GM12878 (cell line): Measurements from ENCODE around the gene CNTD1. TPM values are rescaled to one million over a fixed set of nuclear protein-coding genes. Genes with fewer than 3 reads are reported as not detected.

Experiments
- ATF2 ChIP-seq: IDR thresholded peaks from 2 replicates; pipeline ENCODE4 v1.6.1; 2012; ENCODE audit warnings: low read length, inconsistent platforms
- CEBPB ChIP-seq, 2 experiments: fragments of 150-350 bp in 1 of 2; IDR thresholded peaks; 2 replicates each; pipeline ENCODE4 v1.6.1; 2012 to 2014; ENCODE audit warnings: low read depth in 2 of 2, low read length in 2 of 2, borderline replicate concordance in 1 of 2, inconsistent platforms in 1 of 2
- CREB1 ChIP-seq: IDR thresholded peaks from 2 replicates; pipeline ENCODE4 v1.6.1; 2012; ENCODE audit warnings: low read depth, mild to moderate bottlenecking, inconsistent platforms
- CTCF ChIP-seq, 3 experiments: IDR thresholded peaks in 2 of 3; conservative IDR thresholded peaks in 1 of 3; 2 replicates each; pipeline ENCODE4 v1.5.1; 2011; ENCODE audit warnings: low read depth in 3 of 3, low read length in 3 of 3, mild to moderate bottlenecking in 3 of 3, control low read depth in 2 of 3, moderate library complexity in 2 of 3, inconsistent platforms in 1 of 3, mixed read lengths in 1 of 3; ENCODE audit not compliant: control insufficient read depth in 2 of 3, insufficient read depth in 1 of 3; ENCODE audit errors: extremely low read depth in 1 of 3
- E2F4 ChIP-seq: IDR thresholded peaks from 2 replicates; pipeline ENCODE4 v1.6.1; 2012; ENCODE audit warnings: low read depth, low read length, improper control_type of control experiment
- EGR1 ChIP-seq, 2 experiments: IDR thresholded peaks; 1 replicate in 1 of 2; 2 replicates in 1 of 2; pipeline ENCODE4 v1.6.1; 2011 to 2012; ENCODE audit warnings: low read depth in 2 of 2, low read length in 2 of 2, borderline replicate concordance in 1 of 2, mild to moderate bottlenecking in 1 of 2, moderate library complexity in 1 of 2
- FOXK2 ChIP-seq: fragments of 450-650 bp; IDR thresholded peaks from 2 replicates; pipeline ENCODE4 v1.6.1; 2017; ENCODE audit warnings: mild to moderate bottlenecking, moderate library complexity
- GABPA ChIP-seq: IDR thresholded peaks from 2 replicates; pipeline ENCODE4 v1.6.1; 2014; ENCODE audit warnings: antibody characterized with exemption, low read depth, mild to moderate bottlenecking, inconsistent platforms
- MLLT1 ChIP-seq: fragments of 450-650 bp; IDR thresholded peaks from 2 replicates; pipeline ENCODE4 v1.6.1; 2016; ENCODE audit warnings: mild to moderate bottlenecking
- MTA3 ChIP-seq: IDR thresholded peaks from 2 replicates; pipeline ENCODE4 v1.6.1; 2012; ENCODE audit warnings: low read length, inconsistent platforms, borderline replicate concordance
- NFYA ChIP-seq: IDR thresholded peaks from 2 replicates; pipeline ENCODE4 v1.6.1; 2011; ENCODE audit warnings: low read depth, mild to moderate bottlenecking, low read length, improper control_type of control experiment, borderline replicate concordance
- POLR2AphosphoS5 ChIP-seq: IDR thresholded peaks from 2 replicates; pipeline ENCODE4 v1.6.1; 2011; ENCODE audit warnings: mild to moderate bottlenecking, low read length, inconsistent platforms
- RB1 ChIP-seq: fragments of 450-650 bp; formaldehyde crosslinking; IDR thresholded peaks from 2 replicates; pipeline ENCODE4 v1.6.1; 2017; ENCODE audit warnings: mild to moderate bottlenecking, borderline replicate concordance
- ZNF217 ChIP-seq: fragments of 450-650 bp; IDR thresholded peaks from 2 replicates; pipeline ENCODE4 v1.6.1; 2017; ENCODE audit warnings: antibody characterized with exemption, mild to moderate bottlenecking
- ZNF622 ChIP-seq: fragments of 450-650 bp; IDR thresholded peaks from 2 replicates; pipeline ENCODE4 v1.6.1; 2017; ENCODE audit warnings: mild to moderate bottlenecking, inconsistent platforms
- polyA plus RNA-seq, 11 experiments: library from polyadenylated mRNA; depleted of rRNA in 4 of 11; unstranded in 6 of 11; stranded (reverse) in 5 of 11; fragments of >200 nt; fragmentation: Nextera tagmentation in 4 of 11; fragmentation: Illumina TruSeq in 1 of 11; extraction: Ambion mirVana in 4 of 11; extraction: Trizol in 1 of 11; gene quantifications; 1 replicate in 1 of 11; 2 replicates in 10 of 11; pipeline versions ENCODE4 v1.2.1 to v1.2.3, GENCODE V29; 2011 to 2016; ENCODE audit warnings: inconsistent platforms in 2 of 11, missing spikeins in 2 of 11, low read depth in 1 of 11
- total RNA-seq, 4 experiments: library from RNA; depleted of rRNA in 3 of 4; stranded (reverse); fragments of >200 nt in 3 of 4; fragmentation: Illumina TruSeq in 1 of 4; extraction: Trizol in 1 of 4; gene quantifications; 2 replicates each; pipeline versions ENCODE4 v1.2.1 to v1.2.3, GENCODE V29; 2013 to 2021
- TF ChIP-seq, protein P1 (sequence below): fragments of 450-650 bp; IDR thresholded peaks from 2 replicates; pipeline ENCODE4 v1.6.1; 2017; ENCODE audit warnings: mild to moderate bottlenecking, moderate library complexity
- TF ChIP-seq, protein P2 (sequence below): IDR thresholded peaks from 2 replicates; pipeline ENCODE4 v1.6.1; 2012; ENCODE audit warnings: low read depth, low read length, improper control_type of control experiment

The CNTD1 gene
- total and polyA plus RNA-seq, 10 of the 15 experiments (the other 5 are each of a cell fraction or from before 2014, with no cell fraction given): 0.06 to 1.5 (median 1.1) TPM; not detected in 4

DNA sequence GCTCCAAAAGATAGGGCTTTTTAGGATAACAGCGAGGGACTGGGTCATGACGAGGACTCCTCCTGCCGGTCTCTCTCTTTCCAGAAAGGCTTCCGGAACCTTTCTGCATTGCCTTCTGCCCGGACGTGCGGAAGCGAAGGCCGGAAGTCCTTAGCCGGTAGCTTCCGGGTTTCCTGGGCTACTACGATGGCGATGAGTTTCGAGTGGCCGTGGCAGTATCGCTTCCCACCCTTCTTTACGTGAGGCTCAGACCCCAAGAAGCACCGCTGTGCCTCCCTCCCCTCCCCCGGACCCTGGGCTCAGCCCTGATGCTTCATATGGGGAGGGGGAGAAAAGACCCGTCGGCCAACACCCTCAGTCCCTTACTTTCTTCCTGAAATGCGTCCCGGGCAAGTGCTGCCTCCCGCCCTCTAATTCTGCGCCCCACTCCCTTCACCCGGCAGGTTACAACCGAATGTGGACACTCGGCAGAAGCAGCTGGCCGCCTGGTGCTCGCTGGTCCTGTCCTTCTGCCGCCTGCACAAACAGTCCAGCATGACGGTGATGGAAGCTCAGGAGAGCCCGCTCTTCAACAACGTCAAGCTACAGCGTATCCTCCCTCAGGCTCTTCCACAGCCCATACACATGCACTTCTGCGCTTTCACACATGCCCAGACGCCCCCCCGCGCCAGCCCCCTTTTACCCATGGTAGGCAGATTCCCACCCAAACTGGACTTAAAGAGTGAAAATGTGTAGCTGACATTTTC lies 25.2 kb upstream of the CNTD1 start, which contains the start of gene VPS25 (continued):
- TF ChIP-seq, protein P1, sequence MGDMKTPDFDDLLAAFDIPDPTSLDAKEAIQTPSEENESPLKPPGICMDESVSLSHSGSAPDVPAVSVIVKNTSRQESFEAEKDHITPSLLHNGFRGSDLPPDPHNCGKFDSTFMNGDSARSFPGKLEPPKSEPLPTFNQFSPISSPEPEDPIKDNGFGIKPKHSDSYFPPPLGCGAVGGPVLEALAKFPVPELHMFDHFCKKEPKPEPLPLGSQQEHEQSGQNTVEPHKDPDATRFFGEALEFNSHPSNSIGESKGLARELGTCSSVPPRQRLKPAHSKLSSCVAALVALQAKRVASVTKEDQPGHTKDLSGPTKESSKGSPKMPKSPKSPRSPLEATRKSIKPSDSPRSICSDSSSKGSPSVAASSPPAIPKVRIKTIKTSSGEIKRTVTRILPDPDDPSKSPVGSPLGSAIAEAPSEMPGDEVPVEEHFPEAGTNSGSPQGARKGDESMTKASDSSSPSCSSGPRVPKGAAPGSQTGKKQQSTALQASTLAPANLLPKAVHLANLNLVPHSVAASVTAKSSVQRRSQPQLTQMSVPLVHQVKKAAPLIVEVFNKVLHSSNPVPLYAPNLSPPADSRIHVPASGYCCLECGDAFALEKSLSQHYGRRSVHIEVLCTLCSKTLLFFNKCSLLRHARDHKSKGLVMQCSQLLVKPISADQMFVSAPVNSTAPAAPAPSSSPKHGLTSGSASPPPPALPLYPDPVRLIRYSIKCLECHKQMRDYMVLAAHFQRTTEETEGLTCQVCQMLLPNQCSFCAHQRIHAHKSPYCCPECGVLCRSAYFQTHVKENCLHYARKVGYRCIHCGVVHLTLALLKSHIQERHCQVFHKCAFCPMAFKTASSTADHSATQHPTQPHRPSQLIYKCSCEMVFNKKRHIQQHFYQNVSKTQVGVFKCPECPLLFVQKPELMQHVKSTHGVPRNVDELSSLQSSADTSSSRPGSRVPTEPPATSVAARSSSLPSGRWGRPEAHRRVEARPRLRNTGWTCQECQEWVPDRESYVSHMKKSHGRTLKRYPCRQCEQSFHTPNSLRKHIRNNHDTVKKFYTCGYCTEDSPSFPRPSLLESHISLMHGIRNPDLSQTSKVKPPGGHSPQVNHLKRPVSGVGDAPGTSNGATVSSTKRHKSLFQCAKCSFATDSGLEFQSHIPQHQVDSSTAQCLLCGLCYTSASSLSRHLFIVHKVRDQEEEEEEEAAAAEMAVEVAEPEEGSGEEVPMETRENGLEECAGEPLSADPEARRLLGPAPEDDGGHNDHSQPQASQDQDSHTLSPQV: no peak
- TF ChIP-seq E2F4 (no peak), ATF2 (no peak), GABPA (peak; percentile 99), CTCF (IDR thresholded peaks at IDR 0.05 in 2 of 3, conservative IDR thresholded peaks at IDR 0.05 in 1 of 3; ENCODE audit: control insufficient read depth in 2 of 3, extremely low read depth in 1 of 3, insufficient read depth in 1 of 3, low read depth in 3 of 3, low read length in 3 of 3) (peak in 1 of 3 experiments; percentile 13; a peak in 1 of 6 replicates), ZNF622 (no peak), CREB1 (peak; percentile 54; the same call in 1 of the 2 replicates), ZNF217 (no peak), NFYA (no peak), EGR1 (IDR thresholded peaks at IDR 0.05; ENCODE audit: borderline replicate concordance in 1 of 2, low read depth in 2 of 2, low read length in 2 of 2) (peak; percentile 59 to 85; a peak in 2 of 3 replicates), MTA3 (no peak; the same call in 1 of the 2 replicates), CEBPB (IDR thresholded peaks at IDR 0.05; ENCODE audit: borderline replicate concordance in 1 of 2, low read depth in 2 of 2, low read length in 2 of 2) (no peak), RB1 (peak; percentile 76; the same call in 1 of the 2 replicates), FOXK2 (0 out of 2 replicates have a peak, but pooled peaks have one; percentile 6), POLR2AphosphoS5 (peak; percentile 98), MLLT1 (peak; percentile 61; the same call in 1 of the 2 replicates)
- TF ChIP-seq, protein P2, sequence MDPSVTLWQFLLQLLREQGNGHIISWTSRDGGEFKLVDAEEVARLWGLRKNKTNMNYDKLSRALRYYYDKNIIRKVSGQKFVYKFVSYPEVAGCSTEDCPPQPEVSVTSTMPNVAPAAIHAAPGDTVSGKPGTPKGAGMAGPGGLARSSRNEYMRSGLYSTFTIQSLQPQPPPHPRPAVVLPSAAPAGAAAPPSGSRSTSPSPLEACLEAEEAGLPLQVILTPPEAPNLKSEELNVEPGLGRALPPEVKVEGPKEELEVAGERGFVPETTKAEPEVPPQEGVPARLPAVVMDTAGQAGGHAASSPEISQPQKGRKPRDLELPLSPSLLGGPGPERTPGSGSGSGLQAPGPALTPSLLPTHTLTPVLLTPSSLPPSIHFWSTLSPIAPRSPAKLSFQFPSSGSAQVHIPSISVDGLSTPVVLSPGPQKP: peak; percentile 89
